ENCODE data around the gene CYP3A7.
"Not testable (repeated sequence)": the region's sequence is repeated elsewhere in the genome, so short reads cannot be mapped to it uniquely, and the experiment has no call there.

Gene CYP3A7

DNA sequence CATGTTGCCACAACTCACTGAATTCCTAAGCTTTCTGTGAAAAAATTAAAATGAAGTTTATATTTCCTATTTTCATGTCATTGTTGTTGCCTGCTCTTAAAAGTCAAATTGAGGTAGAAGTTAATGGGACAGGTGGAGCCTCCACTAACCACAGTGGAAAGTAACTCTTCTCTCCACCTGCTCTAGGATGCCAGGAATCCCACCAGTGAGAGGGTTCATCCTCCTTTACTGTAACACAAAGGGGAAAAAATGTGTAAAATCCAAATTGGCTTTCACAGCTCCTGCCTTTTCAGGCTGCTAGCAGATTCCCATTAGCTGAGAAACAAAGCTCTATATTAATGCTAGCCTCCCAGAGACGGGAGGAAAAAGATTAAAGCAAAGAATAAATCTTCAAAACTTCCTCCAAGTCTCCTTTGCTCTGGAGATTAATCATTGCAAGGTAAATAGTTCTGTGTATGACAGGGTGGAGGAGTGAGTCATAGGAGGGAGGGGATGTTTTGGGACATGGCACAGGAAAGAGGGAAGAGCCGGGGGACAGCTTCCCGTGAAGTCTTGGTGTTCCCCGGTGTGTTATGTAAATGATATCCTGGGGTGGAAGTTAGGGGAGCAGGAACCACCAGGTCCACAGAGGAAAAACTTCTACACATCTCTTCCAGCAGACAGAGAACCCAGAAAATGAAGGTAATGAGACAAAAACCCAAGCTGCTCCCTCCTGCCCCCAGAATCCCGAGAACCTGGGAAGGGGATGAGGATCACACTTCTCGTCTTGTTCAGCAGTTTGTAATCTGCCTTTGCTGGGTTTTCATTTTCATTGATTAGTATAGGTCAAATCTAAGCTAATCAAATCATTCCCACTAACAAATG, 35.9 kb downstream of the CYP3A7 start:
- DNase-seq: peak in 1 of 3 donors; percentile 12

DNA sequence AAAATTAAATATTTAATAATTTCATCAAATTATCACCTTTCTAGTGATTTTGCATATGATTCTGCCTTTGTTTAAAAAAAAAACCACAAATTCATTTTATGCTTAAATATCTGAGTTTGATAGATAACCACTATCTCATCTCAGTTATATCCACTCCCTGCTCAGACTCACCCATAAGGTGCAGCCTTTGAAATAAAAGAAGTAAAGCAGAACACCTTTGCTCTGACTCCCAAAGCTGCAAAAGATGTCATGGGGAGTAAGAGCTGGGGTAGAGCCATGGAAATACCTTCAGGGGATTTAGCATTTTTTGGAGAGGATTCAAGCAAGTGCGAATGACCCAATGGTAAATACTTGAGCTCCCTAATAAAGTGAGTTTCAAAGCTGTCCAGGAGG, 40.1 kb downstream of the CYP3A7 start:
- DNase-seq: no peak

DNA sequence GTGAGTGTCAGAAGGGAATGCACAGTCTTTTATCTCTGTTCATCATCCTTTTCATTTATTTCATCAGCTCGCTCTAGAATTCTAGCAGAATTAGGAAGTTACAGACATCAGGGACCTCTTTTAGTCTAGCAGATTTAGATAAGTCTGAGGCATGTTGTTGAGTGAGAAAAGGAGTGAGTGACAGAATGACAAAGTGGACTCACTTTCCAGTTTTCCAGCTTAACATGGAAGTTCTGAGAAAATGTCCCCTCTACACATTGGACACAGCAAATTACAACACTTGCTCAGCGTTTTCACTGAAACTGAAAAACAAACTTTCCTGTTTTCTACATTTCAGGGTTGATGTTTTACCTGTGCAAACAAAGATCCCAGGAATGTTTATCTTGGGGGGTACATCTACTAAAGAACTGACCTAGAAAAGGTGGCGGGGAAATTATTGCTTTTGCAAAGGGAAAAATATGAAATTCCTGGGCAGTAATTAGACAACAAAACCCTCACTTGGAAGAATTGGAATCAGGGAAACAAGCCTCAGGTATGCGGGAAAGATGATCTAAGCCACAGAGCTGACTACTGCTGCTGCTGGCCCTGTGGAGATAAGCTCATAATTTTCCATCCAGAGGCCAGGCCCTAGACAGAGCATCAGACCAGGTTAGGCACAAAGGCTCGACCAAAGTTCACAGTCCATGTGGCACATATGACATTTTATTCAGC, 40.6 kb downstream of the CYP3A7 start:
- no peak for DNase-seq

DNA sequence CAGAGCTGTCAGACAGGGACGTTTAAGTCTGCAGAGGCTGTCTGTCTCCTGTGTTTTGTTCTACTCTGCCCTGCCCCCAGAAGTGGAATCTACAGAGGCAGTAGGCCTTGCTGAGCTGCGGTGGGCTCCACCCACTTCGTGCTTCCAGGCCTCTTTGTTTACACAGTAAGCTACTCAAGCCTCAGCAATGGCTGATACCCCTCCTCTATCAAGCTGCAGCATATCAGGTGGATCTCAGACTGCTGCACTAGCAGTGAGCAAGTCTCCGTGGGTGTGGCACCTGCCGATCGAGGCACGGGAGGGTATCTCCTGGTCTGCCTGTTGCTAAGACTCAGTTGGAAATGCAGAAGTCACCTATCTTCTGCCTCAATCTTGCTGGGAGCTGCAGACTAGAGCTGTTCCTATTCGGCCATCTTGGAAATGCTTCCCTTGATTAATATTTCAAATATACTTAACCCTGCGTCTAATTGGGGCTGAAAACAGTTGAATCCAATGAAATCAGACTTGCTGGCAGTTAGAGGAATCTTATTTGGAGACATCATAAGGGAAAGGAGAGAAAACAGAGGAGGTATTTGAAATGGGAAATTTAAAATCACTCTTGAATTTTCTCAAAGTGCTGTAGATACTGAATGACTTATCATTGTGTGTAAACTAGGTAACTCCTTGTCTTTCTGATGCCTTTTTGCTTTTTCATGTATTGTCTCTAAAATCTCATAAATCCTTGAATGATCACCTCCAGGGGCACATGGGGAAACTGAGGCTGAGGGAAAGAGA, 41.4 kb downstream of the CYP3A7 start:
- DNase-seq: no peak

DNA sequence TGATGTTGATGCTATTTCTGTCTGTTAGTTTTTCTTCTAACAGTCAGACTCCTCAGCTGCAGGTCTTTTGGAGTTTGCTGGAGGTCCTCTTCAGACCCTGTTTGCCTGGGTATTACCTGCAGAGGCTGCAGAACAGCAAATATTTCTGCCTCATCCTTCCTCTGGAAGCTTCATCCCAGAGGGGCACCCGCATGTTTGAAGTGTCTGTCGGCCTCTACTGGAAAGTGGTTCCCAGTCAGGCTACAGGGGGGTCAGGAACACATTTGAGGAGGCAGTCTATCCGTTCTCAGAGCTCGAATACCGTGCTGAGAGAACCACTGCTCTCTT, 41.9 kb downstream of the CYP3A7 start:
- DNase-seq: no peak

DNA sequence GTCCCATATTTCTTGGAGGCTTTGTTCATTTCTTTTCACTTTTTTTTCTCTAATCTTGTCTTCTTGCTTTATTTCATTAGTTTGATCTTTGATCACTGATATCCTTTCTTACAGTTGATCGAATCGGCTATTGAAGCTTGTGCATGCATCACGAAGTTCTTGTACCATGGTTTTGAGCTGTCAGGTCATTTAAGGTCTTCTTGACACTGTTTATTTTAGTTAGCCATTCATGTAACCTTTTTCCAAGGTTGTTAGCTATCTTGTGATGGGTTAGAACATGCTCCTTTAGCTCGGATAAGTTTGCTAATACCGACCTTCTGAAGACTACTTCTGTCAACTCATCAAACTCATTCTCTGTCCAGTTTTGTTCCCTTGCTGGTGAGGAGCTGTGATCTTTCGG, 42.4 kb downstream of the CYP3A7 start:
- not testable (repeated sequence) for DNase-seq

DNA sequence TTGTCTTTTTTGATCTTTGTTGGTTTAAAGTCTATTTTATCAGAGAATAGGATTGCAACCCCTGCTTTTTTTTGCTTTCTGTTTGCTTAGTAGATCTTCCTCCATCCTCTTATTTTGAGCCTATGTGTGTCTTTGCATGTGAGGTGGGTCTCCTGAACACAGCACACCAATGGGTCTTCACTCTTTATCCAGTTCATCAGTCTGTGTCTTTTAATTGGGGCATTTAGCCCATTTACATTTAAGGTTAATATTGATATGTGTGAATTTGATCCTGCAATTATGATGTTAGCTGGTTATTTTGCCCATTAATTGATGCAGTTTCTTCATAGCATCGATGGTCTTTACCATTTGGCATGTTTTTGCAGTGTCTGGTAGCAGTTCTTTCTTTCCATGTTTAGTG, 43.3 kb downstream of the CYP3A7 start:
- not testable (repeated sequence) for DNase-seq

DNA sequence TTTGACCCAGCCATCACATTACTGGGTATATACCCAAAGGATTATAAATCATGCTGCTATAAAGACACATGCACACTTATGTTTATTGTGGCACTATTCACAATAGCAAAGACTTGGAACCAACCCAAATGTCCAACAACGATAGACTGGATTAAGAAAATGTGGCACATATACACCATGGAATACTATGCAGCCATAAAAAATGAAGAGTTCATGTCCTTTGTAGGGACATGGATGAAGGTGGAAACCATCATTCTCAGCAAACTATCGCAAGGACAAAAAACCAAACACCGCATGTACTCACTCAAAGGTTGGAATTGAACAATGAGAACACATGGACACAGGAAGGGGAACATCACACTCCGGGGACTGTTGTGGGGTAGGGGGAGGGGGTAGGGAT, 44.1 kb downstream of the CYP3A7 start:
- not testable (repeated sequence) for DNase-seq

DNA sequence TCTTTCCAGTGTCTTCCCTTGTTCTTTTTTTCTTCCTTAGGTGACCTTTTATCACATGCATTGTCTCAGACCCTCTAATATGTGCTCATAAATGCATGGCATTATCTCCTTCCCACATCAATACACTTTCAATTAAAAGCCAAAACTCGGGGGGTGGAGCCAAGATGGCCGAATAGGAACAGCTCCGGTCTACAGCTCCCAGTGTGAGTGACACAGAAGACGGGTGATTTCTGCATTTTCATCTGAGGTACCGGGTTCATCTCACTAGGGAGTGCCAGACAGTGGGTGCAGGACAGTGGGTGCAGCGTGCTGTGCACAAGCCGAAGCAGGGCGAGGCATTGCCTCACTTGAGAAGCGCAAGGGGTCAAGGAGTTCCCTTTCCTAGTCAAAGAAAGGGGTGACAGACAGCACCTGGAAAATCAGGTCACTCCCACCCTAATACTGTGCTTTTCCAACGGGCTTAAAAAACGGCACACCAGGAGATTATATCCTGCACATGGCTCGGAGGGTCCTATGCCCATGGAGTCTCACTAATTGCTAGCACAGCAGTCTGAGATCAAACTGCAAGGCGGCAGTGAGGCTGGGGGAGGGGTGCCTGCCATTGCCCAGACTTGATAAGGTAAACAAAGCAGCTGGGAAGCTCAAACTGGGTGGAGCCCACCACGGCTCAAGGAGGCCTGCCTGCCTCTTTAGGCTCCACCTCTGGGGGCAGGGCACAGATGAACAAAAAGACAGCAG, 49.0 kb downstream of the CYP3A7 start:
- not testable (repeated sequence) for DNase-seq

DNA sequence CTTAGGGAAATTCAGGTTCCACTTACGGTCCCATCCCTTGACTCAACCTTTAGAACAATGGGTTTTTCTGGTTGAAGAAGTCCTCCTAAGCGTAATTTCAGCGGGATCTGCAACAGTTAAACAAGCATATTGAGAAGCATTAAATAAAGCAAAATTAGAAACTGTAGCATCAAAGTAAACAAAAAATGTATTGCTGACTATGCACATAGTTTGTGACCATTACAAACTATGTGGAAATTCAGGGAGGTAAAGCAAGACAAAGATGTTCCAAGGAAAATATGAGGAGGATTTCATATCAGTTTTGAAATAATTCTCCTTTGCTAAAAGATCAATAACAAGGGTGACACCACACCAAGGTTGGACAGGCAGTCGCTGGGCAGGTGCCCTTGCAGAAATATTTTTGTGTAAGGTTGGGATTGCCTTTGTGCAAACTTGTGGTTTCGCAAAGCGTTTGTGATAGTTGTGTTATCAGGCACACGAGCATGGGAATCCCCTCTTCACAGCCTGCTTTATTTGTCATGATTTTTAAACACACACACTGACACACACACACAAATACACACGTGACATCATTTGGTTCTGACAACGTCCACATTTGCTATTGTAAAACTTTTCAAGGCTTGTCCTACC, 49.8 kb downstream of the CYP3A7 start:
- no peak for DNase-seq

DNA sequence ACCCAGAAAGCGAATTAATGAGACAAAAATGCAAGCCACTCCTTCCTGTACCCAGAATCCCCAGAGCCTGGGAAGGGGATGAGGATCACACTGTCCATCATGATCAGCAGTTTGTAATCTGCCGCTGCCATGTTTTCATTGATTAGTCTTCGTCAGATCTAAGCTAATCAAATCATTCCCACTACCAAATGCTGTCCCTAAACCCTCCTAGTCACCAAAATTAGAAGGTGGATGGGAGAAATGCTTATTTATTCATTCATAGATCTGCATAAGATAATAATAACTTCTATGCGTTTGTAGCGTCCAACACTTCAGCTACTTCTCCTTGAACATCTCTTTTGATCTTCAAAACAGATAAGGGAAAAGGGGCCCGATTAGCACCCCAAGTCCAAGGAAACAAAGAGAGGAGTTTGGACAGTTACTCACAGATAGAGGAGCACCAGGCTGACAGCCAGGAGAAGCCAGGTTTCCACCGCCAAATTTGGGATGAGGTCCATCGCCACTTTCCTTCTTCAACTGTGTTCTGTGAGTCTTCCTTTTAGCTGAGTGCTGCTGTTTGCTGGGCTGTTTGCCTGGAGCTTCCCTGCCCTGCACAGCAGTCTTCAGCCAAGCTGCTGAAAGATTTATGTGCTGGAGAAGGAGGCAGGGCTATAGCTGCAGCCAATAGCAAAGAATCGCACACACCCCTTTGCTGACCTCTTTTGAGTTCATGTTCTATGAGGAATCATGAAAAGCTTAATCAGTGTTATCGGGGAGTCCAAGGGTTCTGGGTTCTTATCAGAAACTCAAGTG, 55.4 kb downstream of the CYP3A7 start, which contains the start of gene CYP3A5:
TSS of gene CYP3A5 (minus strand) at position 597 of the 792 bp plus-strand sequence. CDS start at position 497, 100 bp downstream.
- DNase-seq: no peak

DNA sequence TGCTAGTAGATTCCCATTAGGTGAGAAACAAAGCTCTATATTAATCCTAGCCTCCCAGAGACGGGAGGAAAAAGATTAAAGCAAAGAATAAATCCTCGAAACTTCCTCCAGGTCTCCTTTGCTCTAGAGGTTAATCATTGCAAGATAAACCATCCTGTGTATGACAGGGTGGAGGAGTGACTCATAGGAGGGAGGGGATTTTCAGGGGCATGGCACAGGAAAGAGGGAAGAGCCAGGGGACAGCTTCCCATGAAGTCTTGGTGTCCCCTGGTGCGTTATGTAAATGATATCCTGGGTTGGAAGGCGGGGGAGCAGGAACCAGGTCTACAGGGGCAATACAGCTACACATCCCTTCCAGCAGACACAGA, 56.0 kb downstream of the CYP3A7 start:
- peak; percentile 41 to 56 (median 56) for DNase-seq

DNA sequence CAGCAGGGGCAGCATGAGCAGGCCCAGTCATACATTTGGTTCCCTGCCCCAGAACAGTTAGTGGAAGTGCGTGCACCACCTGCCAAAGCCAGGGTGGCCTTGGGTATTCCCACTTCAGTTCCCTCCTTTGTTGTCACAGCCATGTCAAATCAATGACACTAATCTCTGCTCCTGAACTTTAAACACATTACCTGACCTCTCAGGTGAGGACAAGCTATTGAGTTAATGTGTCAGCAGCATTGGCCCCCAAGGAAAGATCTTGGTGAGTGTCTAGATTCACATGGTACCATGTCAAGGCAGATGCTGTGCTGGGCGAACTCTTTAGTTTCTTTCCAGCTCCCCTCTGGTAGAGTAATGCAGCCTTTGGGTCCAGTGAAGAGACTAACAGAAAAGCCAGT, 57.3 kb downstream of the CYP3A7 start:
- DNase-seq: no peak

DNA sequence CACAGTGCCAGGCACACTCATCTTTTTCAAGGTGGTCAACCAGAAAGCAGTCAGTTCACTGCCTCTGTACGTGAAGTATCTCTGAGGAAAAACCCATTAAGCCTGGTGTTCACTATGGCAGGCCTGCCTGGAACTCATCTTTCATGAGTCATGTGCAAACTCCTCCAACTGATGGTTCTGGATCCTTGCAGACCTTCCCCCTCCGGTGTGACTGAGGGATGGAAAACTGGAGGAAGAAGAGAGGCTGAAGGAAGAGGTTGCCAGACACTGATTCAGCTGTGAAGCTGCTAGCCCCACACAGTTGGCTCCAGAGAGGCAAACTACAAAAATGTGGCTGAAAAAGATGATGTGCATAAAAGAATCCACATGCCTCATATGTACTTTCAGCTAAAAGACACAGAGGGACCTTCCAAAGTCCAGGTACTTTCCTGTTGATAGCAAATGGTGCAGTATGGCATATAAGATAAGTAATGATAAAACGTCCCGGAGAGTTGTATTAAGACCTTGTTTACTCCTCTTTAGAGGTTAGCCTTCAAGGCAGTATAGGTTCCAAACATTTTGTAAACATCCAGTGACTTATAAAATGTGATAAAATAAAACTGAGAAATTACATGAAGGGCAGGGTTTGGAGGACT, 57.9 kb downstream of the CYP3A7 start:
- no peak for DNase-seq

DNA sequence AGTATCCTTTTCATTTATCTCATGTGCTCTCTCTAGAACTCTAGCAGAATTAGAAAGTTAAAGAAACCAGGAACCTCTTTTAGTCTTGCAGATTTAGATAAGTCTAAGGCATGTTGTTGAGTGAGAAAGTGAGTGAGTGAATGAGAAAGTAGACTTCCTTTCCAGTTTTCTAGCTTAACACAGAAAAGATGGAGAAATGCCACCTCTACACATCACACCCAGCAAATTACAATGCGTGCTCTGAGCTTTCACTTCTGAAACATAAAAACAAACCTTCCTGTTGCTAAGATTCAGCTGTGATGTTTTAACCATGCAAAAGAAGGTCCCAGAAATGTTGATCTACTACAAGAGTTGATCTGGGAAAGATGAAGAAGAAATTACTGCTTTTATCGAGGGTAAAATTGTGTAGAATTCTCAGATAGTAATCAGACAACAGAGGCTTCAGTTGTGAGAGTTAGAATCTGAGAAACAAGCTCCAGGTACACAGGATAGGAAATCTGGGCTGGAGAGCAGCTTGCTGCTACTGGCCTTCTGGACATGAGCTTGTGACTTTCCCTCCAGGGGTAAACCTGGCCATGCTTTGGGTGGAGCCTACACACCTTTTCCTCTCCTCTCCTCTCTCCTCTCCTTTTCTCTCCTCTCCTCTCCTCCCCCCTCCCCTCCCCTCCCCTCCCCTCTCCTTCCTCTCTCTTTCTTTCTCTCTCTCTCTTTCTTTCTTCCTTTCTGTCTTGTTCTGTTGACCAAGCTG, 59.8 kb downstream of the CYP3A7 start:
- DNase-seq: no peak

DNA sequence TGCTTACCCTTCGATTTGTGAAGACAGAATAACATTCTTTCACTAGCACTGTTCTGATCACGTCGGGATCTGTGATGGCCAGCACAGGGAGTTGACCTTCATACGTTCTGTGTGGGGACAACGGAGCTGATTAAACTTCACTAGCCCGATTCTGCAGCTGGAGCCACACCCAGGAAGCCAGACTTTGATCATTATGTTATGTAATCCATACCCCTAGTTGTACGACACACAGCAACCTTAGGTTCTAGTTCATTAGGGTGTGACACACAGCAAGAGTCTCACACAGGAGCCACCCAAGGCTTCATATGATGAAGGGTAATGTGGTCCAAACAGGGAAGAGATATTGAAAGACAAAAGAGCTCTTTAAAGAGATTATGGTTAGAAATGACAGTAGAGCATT, 62.4 kb downstream of the CYP3A7 start:
- DNase-seq: no peak

DNA sequence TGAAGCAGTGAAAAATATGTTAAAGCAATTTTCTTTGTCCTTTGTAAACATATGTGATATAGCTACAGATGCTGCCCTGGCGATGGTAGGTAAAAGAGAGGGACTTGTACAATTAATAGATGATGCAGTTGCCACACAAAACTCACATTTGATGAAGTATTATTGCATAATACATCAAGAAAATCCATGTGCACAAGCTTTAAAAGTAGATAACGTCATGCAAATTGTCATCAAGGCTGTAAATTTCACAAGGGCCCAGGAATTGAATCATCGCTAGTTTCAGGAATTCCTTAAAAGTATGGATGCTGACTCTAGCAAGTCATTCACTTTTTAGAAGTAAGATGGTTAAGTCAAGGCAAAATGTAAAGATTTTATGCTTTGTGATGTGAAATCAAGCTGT, 65.2 kb downstream of the CYP3A7 start:
- DNase-seq: peak in 2 of 3 donors; percentile 10 to 28

DNA sequence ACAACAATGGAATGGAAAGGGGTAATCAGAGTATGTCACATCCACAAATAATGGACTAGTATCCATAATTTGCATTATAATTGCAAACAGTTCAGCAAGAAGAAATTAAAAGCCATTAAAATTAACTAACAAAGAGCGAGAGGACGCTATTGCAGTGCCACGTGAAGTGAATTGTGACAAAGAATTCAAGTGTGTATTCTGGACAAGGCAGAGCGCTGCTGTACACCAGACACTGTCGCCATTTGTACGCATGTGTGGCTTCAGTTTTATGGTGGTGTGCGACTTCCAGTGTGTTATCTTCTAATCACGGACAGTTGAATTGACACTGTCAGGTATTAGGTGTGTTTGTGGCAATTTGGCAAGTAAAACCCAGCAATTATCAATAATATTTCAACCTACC, 66.5 kb downstream of the CYP3A7 start:
- no peak for DNase-seq

DNA sequence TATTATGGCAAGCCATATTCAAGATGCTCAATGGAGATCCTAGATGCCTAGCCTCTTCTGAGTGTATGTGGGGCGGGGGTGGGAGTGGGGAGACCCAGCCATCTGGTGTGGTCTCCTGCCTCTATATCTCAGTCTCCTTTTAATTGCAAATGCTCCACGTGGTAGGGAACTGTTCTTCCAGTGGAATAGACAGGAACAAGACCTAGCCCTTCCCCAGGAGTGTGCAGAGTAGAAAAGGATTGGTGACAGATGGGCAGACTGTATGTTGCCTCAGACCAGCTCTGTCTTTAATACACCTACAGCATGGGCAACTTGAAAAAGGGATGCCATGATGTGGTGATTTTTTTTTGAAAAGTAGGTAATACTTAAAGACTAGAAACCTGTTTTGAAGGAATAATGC, 67.8 kb downstream of the CYP3A7 start:
- DNase-seq: no peak

DNA sequence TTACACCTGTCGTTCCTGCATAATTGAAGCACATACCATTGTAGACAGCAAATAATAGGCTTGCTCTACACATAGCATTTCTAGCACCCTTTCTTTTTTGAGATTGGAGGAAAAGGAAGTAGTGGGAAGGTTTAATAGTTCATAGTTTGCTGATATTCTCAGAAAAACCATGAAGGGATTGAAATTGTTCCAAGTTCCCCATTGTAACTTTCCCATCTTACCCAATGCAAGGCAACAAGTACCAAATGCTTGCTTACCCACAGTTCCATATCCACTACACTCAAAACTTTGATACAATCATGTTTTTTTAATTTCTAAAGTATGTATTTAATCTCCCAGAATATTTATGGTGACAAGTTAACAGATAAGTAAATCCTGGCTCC, 69.0 kb downstream of the CYP3A7 start:
- peak; percentile 61 to 84 (median 72) for DNase-seq

All from suppressor macrophage treated with lipopolysaccharide for 1 hour (primary cell).